HL-60 (cell line): Measurements from ENCODE around the gene C14orf180.

Experiments used
- DNase-seq, 2 experiments: peaks; one replicate each; pipeline ENCODE4 v3.0.0-alpha.2; 2010 to 2020; ENCODE audit warnings: low read depth in 1 of 2, low spot score in 1 of 2
- H3K27ac ChIP-seq: fragments of 250-450 bp; sonication (Bioruptor Pico); replicated peaks from 2 replicates; pipeline ENCODE4 v1.5.1; 2020; ENCODE audit warnings: mild to moderate bottlenecking, moderate library complexity
- H3K27me3 ChIP-seq: fragments of 250-450 bp; sonication (Bioruptor Pico); 2 replicates; pipeline ENCODE4 v1.5.1; 2021; ENCODE audit warnings: mild to moderate bottlenecking, moderate library complexity; ENCODE audit not compliant: insufficient read depth, poor library complexity, severe bottlenecking
- H3K4me3 ChIP-seq: replicated peaks from 2 replicates; pipeline ENCODE4 v1.5.1; 2011; ENCODE audit warnings: mild to moderate bottlenecking, control low read depth, low read length; ENCODE audit not compliant: insufficient read depth
- CTCF ChIP-seq: IDR thresholded peaks from one replicate; pipeline ENCODE4 v1.5.1; 2011; ENCODE audit warnings: low read length, control low read depth, inconsistent platforms; ENCODE audit not compliant: insufficient read depth
- GABPA ChIP-seq: IDR thresholded peaks from 2 replicates; pipeline ENCODE4 v1.6.1; 2012; ENCODE audit warnings: low read depth
- POLR2AphosphoS5 ChIP-seq: IDR thresholded peaks from 2 replicates; pipeline ENCODE4 v1.6.1; 2012; ENCODE audit warnings: low read depth
- SPI1 ChIP-seq: IDR thresholded peaks from 2 replicates; pipeline ENCODE4 v1.6.1; 2012; ENCODE audit warnings: low read depth, mild to moderate bottlenecking, borderline replicate concordance
- TF ChIP-seq, protein P1 (sequence below): IDR thresholded peaks from 2 replicates; pipeline ENCODE4 v1.6.1; 2012; ENCODE audit warnings: low read depth; ENCODE audit not compliant: insufficient replicate concordance

The C14orf180 gene

GRCh38 chr14:104638190-104638589, 58.6 kb downstream of the C14orf180 start:
- Histone ChIP-seq H3K27ac (no peak overlapping the region), H3K4me3 (no peak overlapping the region), H3K27me3 (peaks cover 3% of the 10 kb centered on the region)
- no peak for DNase-seq
- TF ChIP-seq CTCF (no peak), SPI1 (no peak), GABPA (no peak), POLR2AphosphoS5 (no peak)
- TF ChIP-seq, protein P1, sequence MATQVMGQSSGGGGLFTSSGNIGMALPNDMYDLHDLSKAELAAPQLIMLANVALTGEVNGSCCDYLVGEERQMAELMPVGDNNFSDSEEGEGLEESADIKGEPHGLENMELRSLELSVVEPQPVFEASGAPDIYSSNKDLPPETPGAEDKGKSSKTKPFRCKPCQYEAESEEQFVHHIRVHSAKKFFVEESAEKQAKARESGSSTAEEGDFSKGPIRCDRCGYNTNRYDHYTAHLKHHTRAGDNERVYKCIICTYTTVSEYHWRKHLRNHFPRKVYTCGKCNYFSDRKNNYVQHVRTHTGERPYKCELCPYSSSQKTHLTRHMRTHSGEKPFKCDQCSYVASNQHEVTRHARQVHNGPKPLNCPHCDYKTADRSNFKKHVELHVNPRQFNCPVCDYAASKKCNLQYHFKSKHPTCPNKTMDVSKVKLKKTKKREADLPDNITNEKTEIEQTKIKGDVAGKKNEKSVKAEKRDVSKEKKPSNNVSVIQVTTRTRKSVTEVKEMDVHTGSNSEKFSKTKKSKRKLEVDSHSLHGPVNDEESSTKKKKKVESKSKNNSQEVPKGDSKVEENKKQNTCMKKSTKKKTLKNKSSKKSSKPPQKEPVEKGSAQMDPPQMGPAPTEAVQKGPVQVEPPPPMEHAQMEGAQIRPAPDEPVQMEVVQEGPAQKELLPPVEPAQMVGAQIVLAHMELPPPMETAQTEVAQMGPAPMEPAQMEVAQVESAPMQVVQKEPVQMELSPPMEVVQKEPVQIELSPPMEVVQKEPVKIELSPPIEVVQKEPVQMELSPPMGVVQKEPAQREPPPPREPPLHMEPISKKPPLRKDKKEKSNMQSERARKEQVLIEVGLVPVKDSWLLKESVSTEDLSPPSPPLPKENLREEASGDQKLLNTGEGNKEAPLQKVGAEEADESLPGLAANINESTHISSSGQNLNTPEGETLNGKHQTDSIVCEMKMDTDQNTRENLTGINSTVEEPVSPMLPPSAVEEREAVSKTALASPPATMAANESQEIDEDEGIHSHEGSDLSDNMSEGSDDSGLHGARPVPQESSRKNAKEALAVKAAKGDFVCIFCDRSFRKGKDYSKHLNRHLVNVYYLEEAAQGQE = no peak

- Histone ChIP-seq H3K27ac (no peak overlapping the region), H3K27me3 (peaks cover 3% of the 10 kb centered on the region), H3K4me3 (no peak overlapping the region)
- TF ChIP-seq SPI1 (no peak), CTCF (no peak), GABPA (no peak)
- TF ChIP-seq, protein P1 = no peak
- no peak for DNase-seq
Observed at GRCh38 chr14:104638927-104639450, 59.4 kb downstream of the C14orf180 start.

DNA sequence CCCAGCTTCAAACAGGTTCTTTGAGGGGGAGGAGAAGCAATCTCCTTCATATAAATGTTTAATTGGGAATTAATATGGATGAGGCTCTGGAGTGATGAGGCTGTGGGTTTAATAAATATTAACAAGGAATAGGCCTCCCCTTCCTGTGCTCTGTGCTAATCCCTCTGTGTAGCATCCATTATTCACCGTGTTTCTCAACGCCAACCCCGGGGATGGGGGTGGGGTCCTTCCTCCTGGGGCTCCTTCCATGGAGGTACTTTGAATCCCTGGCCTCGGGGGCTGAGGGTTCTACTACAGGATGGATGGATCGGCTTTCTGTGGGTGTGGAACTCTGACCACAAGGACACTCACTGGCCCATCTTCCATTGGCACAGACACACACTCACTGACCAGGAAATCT, 59.9 kb downstream of the C14orf180 start:
- Histone ChIP-seq H3K27ac (no peak overlapping the region), H3K27me3 (peaks cover 3% of the 10 kb centered on the region), H3K4me3 (no peak overlapping the region)
- no peak for DNase-seq
- TF ChIP-seq, protein P1 = no peak
- TF ChIP-seq GABPA (no peak), CTCF (no peak), SPI1 (no peak), POLR2AphosphoS5 (no peak)
